Measurements from ENCODE around the gene GAPT.

- TF ChIP-seq CTCF (IDR thresholded peaks at IDR 0.05), result no peak
- no peak for TF ChIP-seq POLR2A (IDR thresholded peaks at IDR 0.05)
These were observed 14.9 kb downstream of the GAPT start for GRCh38 chr5:58505971-58506640.
